CD8-positive, alpha-beta memory T cell (primary cell): ENCODE data around the gene HADH. TPM values are rescaled to one million over a fixed set of nuclear protein-coding genes. Genes with fewer than 3 reads are reported as not detected.

Experiments
- CTCF ChIA-PET: fragments of 350-600 bp; sonication (Branson Sonifier 250); formaldehyde crosslinking; loops from one replicate; lab custom pipeline; 2021; ENCODE audit warnings: antibody characterized with exemption; lab: Charles Lee
- POLR2A ChIA-PET: fragments of 350-600 bp; sonication (Branson Sonifier 250); formaldehyde crosslinking; loops from one replicate; lab custom pipeline; 2021; ENCODE audit warnings: antibody characterized with exemption; lab: Charles Lee
- DNase-seq, 5 donors: peaks; one replicate each; pipeline versions ENCODE4 v3.0.0 to v3.0.0-alpha.2; 2020 to 2022; ENCODE audit warnings: mixed read lengths in 1 of 5
- H3K27ac ChIP-seq: one replicate; pipeline ENCODE4 v1.7.0; 2013; ENCODE audit warnings: low read depth, mild to moderate bottlenecking, low read length, moderate library complexity
- H3K27me3 ChIP-seq: 2 replicates; pipeline ENCODE4 v1.7.0; 2013; ENCODE audit warnings: low read length, mild to moderate bottlenecking; ENCODE audit not compliant: insufficient read depth, poor library complexity, severe bottlenecking
- H3K36me3 ChIP-seq: 2 replicates; pipeline ENCODE4 v1.7.0; 2013; ENCODE audit warnings: mild to moderate bottlenecking, low read length, moderate library complexity; ENCODE audit not compliant: insufficient read depth
- H3K4me1 ChIP-seq: 2 replicates; pipeline ENCODE4 v1.7.0; 2013; ENCODE audit warnings: mild to moderate bottlenecking, low read length, moderate library complexity; ENCODE audit not compliant: insufficient read depth
- H3K4me3 ChIP-seq: 2 replicates; pipeline ENCODE4 v1.7.0; 2013; ENCODE audit warnings: mild to moderate bottlenecking, low read length
- H3K9me3 ChIP-seq: 2 replicates; pipeline ENCODE4 v1.7.0; 2013; ENCODE audit warnings: mild to moderate bottlenecking, low read length
- H3K27ac Mint-ChIP-seq, 8 donors: one replicate each; pipeline ENCODE4 v1.8.0; 2020 to 2021; ENCODE audit warnings: mixed read lengths in 8 of 8, mild to moderate bottlenecking in 6 of 8, inconsistent platforms in 3 of 8, moderate library complexity in 3 of 8
- H3K27me3 Mint-ChIP-seq, 2 donors: one replicate each; pipeline ENCODE4 v1.8.0; 2020 to 2021; ENCODE audit warnings: mixed read lengths in 2 of 2, mild to moderate bottlenecking in 1 of 2, moderate library complexity in 1 of 2
- H3K36me3 Mint-ChIP-seq, 3 donors: one replicate each; pipeline ENCODE4 v1.8.0; 2020 to 2021; ENCODE audit warnings: mixed read lengths in 3 of 3, inconsistent platforms in 1 of 3, mild to moderate bottlenecking in 1 of 3
- H3K4me1 Mint-ChIP-seq, 3 donors: one replicate each; pipeline ENCODE4 v1.8.0; 2020 to 2021; ENCODE audit warnings: mixed read lengths in 3 of 3, inconsistent platforms in 1 of 3, mild to moderate bottlenecking in 1 of 3
- H3K4me3 Mint-ChIP-seq, 7 donors: one replicate each; pipeline ENCODE4 v1.8.0; 2020 to 2021; ENCODE audit warnings: mixed read lengths in 7 of 7, mild to moderate bottlenecking in 6 of 7, moderate library complexity in 4 of 7, inconsistent platforms in 2 of 7
- H3K9me3 Mint-ChIP-seq, 5 donors: one replicate each; pipeline ENCODE4 v1.8.0; 2020 to 2022; ENCODE audit warnings: mixed read lengths in 5 of 5, mild to moderate bottlenecking in 3 of 5, moderate library complexity in 2 of 5, inconsistent platforms in 1 of 5
- polyA plus RNA-seq: library from polyadenylated mRNA; unstranded; fragments of 300-500 nt; fragmentation: Illumina TruSeq; gene quantifications from one replicate; pipeline ENCODE4 v1.2.3, GENCODE V29; 2021
- total RNA-seq, 2 experiments: library from RNA; stranded (reverse); gene quantifications; one replicate each; pipeline ENCODE4 v1.2.3, GENCODE V29; 2021

The HADH gene
- total and polyA plus RNA-seq, 3 experiments from 2014 or later: 33.6 to 40.9 (median 38.5) TPM

DNA sequence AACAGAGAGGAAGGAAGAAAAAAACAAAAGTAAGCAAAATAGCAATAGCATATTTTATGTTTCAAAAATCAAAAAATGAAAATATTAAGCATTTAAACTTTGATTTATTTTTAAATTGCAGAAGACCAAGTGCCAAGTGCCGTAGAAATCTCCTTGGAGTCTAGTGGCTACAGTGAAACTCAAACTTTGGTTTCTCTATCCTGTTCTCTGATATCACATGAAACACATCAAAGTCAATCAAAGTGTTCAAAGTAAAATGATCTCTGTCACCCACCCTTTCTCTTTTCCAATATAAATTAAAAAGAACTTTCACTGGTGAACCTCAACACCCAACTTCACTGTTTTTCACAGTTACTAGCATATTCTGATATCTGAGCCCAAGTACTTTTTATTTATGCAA is 81.1 kb downstream of the HADH start:
- ChIA-PET CTCF (interaction anchor here (1.3 to 1.8 kb wide), 2 partner anchors 10 to 502 kb away, joined by 3 to 4 read pairs; no protein-coding TSS in a partner anchor), POLR2A (no interaction called here)
- H3K27ac ChIP-seq: no peak overlapping the region
- H3K27me3 ChIP-seq: no peaks in the 10 kb centered on the region
- H3K4me1 ChIP-seq: peaks cover 49% of the 10 kb centered on the region
- Mint-ChIP-seq H3K36me3 (peaks cover 3 to 46% (median 9%) of the 10 kb centered on the region in 3 donors), H3K9me3 (no peaks in the 10 kb centered on the region), H3K27ac (peak overlapping the region in 7 of 8 donors; percentile 5 to 92 (median 49)), H3K27me3 (peaks cover 0 to 11% of the 10 kb centered on the region in 2 donors), H3K4me1 (peaks cover 40 to 63% (median 52%) of the 10 kb centered on the region in 3 donors), H3K4me3 (peak overlapping the region in 4 of 7 donors; percentile 4 to 38 (median 14))
- H3K36me3 ChIP-seq: peaks cover 4% of the 10 kb centered on the region
- H3K9me3 ChIP-seq: no peaks in the 10 kb centered on the region
- peak in 1 of 5 donors; percentile 56 for DNase-seq
- H3K4me3 ChIP-seq: no peak overlapping the region

DNA sequence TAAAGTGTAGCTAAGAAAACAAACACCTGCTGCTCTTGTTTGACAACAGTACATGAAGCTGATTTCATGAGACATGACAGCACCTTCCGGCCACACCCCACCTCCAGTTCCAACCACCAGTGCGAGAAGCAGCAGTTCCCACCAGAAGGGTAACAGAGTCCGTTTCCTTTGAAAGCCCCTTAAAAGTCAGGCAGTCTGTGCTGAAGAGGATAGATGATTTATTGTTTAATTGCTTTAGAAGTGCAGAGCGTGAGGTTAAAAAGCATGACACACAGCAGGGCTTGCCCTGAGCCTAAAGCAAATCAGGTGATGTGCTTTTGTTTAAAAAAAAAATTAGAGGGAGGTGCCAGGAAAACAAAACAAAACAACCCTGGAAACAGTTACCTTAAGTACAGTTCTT is 82.6 kb downstream of the HADH start:
- no peaks in the 10 kb centered on the region for H3K9me3 ChIP-seq
- no peak overlapping the region for H3K4me3 ChIP-seq
- peak; percentile 13 to 91 (median 73) for DNase-seq
- Mint-ChIP-seq H3K27me3 (peaks cover 0 to 7% of the 10 kb centered on the region in 2 donors), H3K4me1 (peaks cover 37 to 63% (median 49%) of the 10 kb centered on the region in 3 donors), H3K27ac (peak overlapping the region; percentile 35 to 96 (median 85)), H3K9me3 (no peaks in the 10 kb centered on the region), H3K4me3 (peak overlapping the region; percentile 0 to 69 (median 61)), H3K36me3 (peaks cover 0 to 40% (median 5%) of the 10 kb centered on the region in 3 donors)
- ChIA-PET CTCF (interaction anchor here (1.3 to 1.7 kb wide), 2 partner anchors 10 to 42 kb away, joined by 3 read pairs; no protein-coding TSS in a partner anchor), POLR2A (no interaction called here)
- H3K4me1 ChIP-seq: peaks cover 45% of the 10 kb centered on the region
- H3K27ac ChIP-seq: no peak overlapping the region
- no peaks in the 10 kb centered on the region for H3K27me3 ChIP-seq
- H3K36me3 ChIP-seq: peaks cover 4% of the 10 kb centered on the region

DNA sequence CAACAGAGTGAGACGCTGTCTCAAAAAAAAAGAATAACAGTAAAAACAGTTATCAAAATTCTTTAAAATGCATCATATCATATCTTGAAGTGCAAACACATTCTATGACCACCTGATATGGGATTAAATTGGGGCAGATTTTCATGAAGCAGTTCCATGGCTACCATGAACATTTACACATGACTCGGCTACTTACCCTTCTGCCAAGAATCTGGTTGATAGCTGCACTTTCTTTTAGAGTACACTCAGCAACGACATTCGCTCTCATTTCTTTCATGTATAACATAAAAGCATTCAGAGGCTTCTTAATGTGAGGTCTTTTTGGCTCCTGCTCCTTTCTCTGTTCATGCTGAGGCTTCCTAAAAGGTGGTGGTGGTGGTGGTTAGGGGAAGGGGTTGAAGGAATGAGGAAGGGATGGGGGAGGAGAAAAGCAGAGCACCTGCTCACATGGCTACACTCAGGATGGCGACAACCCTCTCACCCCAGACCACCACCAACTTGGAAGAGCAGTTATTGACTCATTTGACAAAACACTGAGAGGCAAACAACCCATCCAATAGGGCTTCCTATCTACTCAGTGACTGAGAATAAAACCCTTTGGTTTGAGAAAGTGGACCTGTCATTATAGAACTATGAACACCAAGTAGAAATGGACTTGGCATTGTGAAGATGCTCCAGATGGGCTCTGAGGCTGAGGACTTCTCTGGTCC is 88.5 kb downstream of the HADH start:
- no peak overlapping the region for H3K27ac ChIP-seq
- peaks cover 38 to 48% (median 47%) of the 10 kb centered on the region in 3 donors for H3K4me1 Mint-ChIP-seq
- no peak for DNase-seq
- peaks cover 42% of the 10 kb centered on the region for H3K4me1 ChIP-seq
- peaks cover 0 to 55% (median 22%) of the 10 kb centered on the region in 3 donors for H3K36me3 Mint-ChIP-seq
- H3K27me3 Mint-ChIP-seq: peaks cover 11 to 24% of the 10 kb centered on the region in 2 donors
- CTCF ChIA-PET: no interaction called here
- POLR2A ChIA-PET: no interaction called here
- H3K27ac Mint-ChIP-seq: peak overlapping the region in 4 of 8 donors; percentile 48 to 64 (median 59)
- no peaks in the 10 kb centered on the region for H3K9me3 Mint-ChIP-seq
- no peak overlapping the region for H3K4me3 Mint-ChIP-seq
- no peaks in the 10 kb centered on the region for H3K27me3 ChIP-seq
- H3K4me3 ChIP-seq: no peak overlapping the region
- no peaks in the 10 kb centered on the region for H3K9me3 ChIP-seq
- H3K36me3 ChIP-seq: peaks cover 26% of the 10 kb centered on the region

DNA sequence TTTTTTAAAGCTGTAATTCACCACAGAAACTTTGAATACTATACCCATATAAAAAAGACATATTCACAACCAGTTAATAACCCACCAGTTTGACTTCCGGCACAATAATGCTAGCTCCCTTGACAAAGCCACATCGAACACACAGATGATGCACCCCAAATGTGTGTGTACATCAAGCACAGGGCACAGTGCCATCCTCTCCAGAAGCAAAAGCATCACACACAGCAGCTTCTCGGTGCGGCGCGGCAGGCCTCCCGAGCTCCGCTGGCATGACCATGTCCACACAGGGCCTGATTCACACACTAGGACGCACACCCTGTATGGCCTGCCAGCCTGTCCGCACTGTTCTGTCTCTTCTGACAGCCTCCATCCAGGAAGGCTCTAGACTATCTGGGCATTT is 91.1 kb downstream of the HADH start:
- Mint-ChIP-seq H3K27me3 (peaks cover 11 to 21% of the 10 kb centered on the region in 2 donors), H3K36me3 (peaks cover 0 to 58% (median 21%) of the 10 kb centered on the region in 3 donors), H3K4me1 (peaks cover 30 to 31% (median 30%) of the 10 kb centered on the region in 3 donors), H3K9me3 (no peaks in the 10 kb centered on the region), H3K27ac (peak overlapping the region in 7 of 8 donors; percentile 25 to 92 (median 82)), H3K4me3 (peak overlapping the region in 6 of 7 donors; percentile 32 to 86 (median 66))
- peaks cover 35% of the 10 kb centered on the region for H3K4me1 ChIP-seq
- ChIA-PET CTCF (interaction anchor here (1.1 kb wide), 1 partner anchor 13 kb away, joined by 3 read pairs; no protein-coding TSS in a partner anchor), POLR2A (no interaction called here)
- no peaks in the 10 kb centered on the region for H3K27me3 ChIP-seq
- H3K27ac ChIP-seq: no peak overlapping the region
- no peaks in the 10 kb centered on the region for H3K9me3 ChIP-seq
- H3K4me3 ChIP-seq: peak overlapping the region; percentile 24
- peaks cover 26% of the 10 kb centered on the region for H3K36me3 ChIP-seq
- DNase-seq: peak in 3 of 5 donors; percentile 39 to 78 (median 54)

DNA sequence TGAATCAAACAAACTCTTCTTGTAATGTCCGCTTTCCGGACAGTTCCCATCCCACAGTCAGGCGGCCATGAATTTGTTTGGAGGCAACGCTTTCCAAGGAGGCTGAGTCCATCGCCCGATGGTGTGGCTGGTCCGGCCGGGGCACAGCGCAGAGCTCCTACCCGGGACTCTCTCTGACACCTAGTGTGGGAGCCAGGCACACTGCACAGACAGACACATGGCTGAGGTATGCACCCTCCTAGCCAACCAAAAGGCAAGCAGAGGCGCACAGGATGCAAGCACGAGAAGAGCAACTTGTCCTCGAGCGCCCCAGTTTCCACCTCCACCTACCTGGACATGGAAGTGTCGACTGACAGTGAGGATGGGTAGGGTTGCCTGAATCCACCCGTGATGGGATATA is 91.6 kb downstream of the HADH start:
- Mint-ChIP-seq H3K4me1 (peaks cover 30 to 31% (median 30%) of the 10 kb centered on the region in 3 donors), H3K36me3 (peaks cover 0 to 58% (median 21%) of the 10 kb centered on the region in 3 donors)
- DNase-seq: peak in 1 of 5 donors; percentile 58

More for the DNA sequence above, 91.6 kb downstream of the HADH start:
- peak overlapping the region; percentile 24 for H3K4me3 ChIP-seq
- H3K27me3 ChIP-seq: no peaks in the 10 kb centered on the region
- H3K36me3 ChIP-seq: peaks cover 26% of the 10 kb centered on the region
- H3K4me1 ChIP-seq: peaks cover 36% of the 10 kb centered on the region
- CTCF ChIA-PET: no interaction called here
- peak overlapping the region in 6 of 7 donors; percentile 32 to 86 (median 66) for H3K4me3 Mint-ChIP-seq
- POLR2A ChIA-PET: no interaction called here
- no peaks in the 10 kb centered on the region for H3K9me3 Mint-ChIP-seq
- H3K9me3 ChIP-seq: no peaks in the 10 kb centered on the region
- H3K27me3 Mint-ChIP-seq: peaks cover 11 to 21% of the 10 kb centered on the region in 2 donors
- peak overlapping the region in 7 of 8 donors; percentile 25 to 92 (median 82) for H3K27ac Mint-ChIP-seq
- H3K27ac ChIP-seq: no peak overlapping the region

Other genes with a start within 250 kb of the HADH start
- under 1 TPM; 0.35 to 0.61 TPM for gene SGMS2, start 165.0 kb upstream of the HADH start, total RNA-seq
- not detected for gene SGMS2, start 165.0 kb upstream of the HADH start, polyA plus RNA-seq
- gene CYP2U1, start 58.3 kb upstream of the HADH start, total RNA-seq: 1 to 10 TPM; 2.7 to 2.9 TPM
- 4.0 TPM for gene CYP2U1, start 58.3 kb upstream of the HADH start, polyA plus RNA-seq
- 10 to 100 TPM; 53.2 to 55.1 TPM for gene LEF1, start 179.0 kb downstream of the HADH start, total RNA-seq
- 230 TPM for gene LEF1, start 179.0 kb downstream of the HADH start, polyA plus RNA-seq